H9 (cell line): ENCODE data around the gene DTNBP1. TPM values are rescaled to one million over a fixed set of nuclear protein-coding genes. Genes with fewer than 3 reads are reported as not detected.

Source experiments
- DNase-seq: peaks from one replicate; pipeline ENCODE4 v3.0.0-alpha.2; 2017
- H2AFZ ChIP-seq: one replicate; pipeline ENCODE4 v1.6.1; 2013; ENCODE audit warnings: mild to moderate bottlenecking, low read length, control low read depth, moderate library complexity
- H2AK5ac ChIP-seq: 2 replicates; pipeline ENCODE4 v1.6.1; 2013; ENCODE audit warnings: low read length, control low read depth, mixed read lengths; ENCODE audit not compliant: insufficient read length
- H2BK120ac ChIP-seq: one replicate; pipeline ENCODE4 v1.6.1; 2013; ENCODE audit warnings: low read depth, mild to moderate bottlenecking, low read length, control low read depth, inconsistent platforms; ENCODE audit not compliant: poor library complexity, severe bottlenecking
- H2BK12ac ChIP-seq: 2 replicates; pipeline ENCODE4 v1.6.1; 2013; ENCODE audit warnings: low read length, control low read depth, mixed read lengths, low read depth; ENCODE audit not compliant: insufficient read length
- H2BK15ac ChIP-seq: 2 replicates; pipeline ENCODE4 v1.6.1; 2013; ENCODE audit warnings: low read depth, low read length, control low read depth
- H2BK20ac ChIP-seq: one replicate; pipeline ENCODE4 v1.6.1; 2013; ENCODE audit warnings: low read depth, mild to moderate bottlenecking, low read length, control low read depth, inconsistent platforms; ENCODE audit not compliant: poor library complexity, severe bottlenecking
- H2BK5ac ChIP-seq: 2 replicates; pipeline ENCODE4 v1.6.1; 2013; ENCODE audit warnings: low read length, control low read depth, mixed read lengths; ENCODE audit not compliant: insufficient read length
- H3K14ac ChIP-seq: 2 replicates; pipeline ENCODE4 v1.6.1; 2013; ENCODE audit warnings: low read length, control low read depth; ENCODE audit not compliant: insufficient read depth
- H3K18ac ChIP-seq: 2 replicates; pipeline ENCODE4 v1.6.1; 2013; ENCODE audit warnings: low read depth, mild to moderate bottlenecking, mixed read lengths, low read length, control low read depth; ENCODE audit not compliant: insufficient read length
- H3K23ac ChIP-seq: 2 replicates; pipeline ENCODE4 v1.6.1; 2013; ENCODE audit warnings: low read length, control low read depth, mixed read lengths, low read depth; ENCODE audit not compliant: insufficient read length
- H3K23me2 ChIP-seq: 2 replicates; pipeline ENCODE4 v1.6.1; 2013; ENCODE audit warnings: low read depth, mild to moderate bottlenecking, mixed read lengths, low read length, control low read depth; ENCODE audit not compliant: insufficient read length, poor library complexity, severe bottlenecking
- H3K27ac ChIP-seq: 2 replicates; pipeline ENCODE4 v1.5.1; 2013; ENCODE audit warnings: low read length, control low read depth, mixed read lengths, low read depth; ENCODE audit not compliant: insufficient read length
- H3K27me3 ChIP-seq: 2 replicates; pipeline ENCODE4 v1.6.1; 2013; ENCODE audit warnings: low read length, control low read depth, inconsistent platforms; ENCODE audit not compliant: insufficient read depth
- H3K4ac ChIP-seq: 2 replicates; pipeline ENCODE4 v1.6.1; 2013; ENCODE audit warnings: low read depth, mild to moderate bottlenecking, control low read depth, inconsistent platforms, low read length, moderate library complexity
- H3K4me1 ChIP-seq: 2 replicates; pipeline ENCODE4 v1.6.1; 2013; ENCODE audit warnings: low read length, control low read depth, inconsistent platforms; ENCODE audit not compliant: insufficient read depth
- H3K4me2 ChIP-seq: 2 replicates; pipeline ENCODE4 v1.6.1; 2013; ENCODE audit warnings: low read length, control low read depth, mixed read lengths; ENCODE audit not compliant: insufficient read length, insufficient read depth
- H3K56ac ChIP-seq: 2 replicates; pipeline ENCODE4 v1.6.1; 2013; ENCODE audit warnings: low read depth, mild to moderate bottlenecking, mixed read lengths, low read length, control low read depth; ENCODE audit not compliant: insufficient read length
- H3K79me1 ChIP-seq: 2 replicates; pipeline ENCODE4 v1.6.1; 2013; ENCODE audit warnings: low read depth, mild to moderate bottlenecking, moderate library complexity, low read length, control low read depth, inconsistent platforms; ENCODE audit not compliant: insufficient read depth, poor library complexity, severe bottlenecking
- H3K79me2 ChIP-seq: 2 replicates; pipeline ENCODE4 v1.6.1; 2013; ENCODE audit warnings: low read length, control low read depth, inconsistent platforms; ENCODE audit not compliant: insufficient read depth
- H3K9ac ChIP-seq: 2 replicates; pipeline ENCODE4 v1.6.1; 2013; ENCODE audit warnings: low read length, control low read depth, mixed read lengths; ENCODE audit not compliant: insufficient read length; ENCODE audit errors: extremely low read depth
- H3K9me3 ChIP-seq: one replicate; pipeline ENCODE4 v1.6.1; 2013; ENCODE audit warnings: low read depth, low read length, inconsistent platforms; ENCODE audit not compliant: control insufficient read depth
- H3T11ph ChIP-seq: one replicate; pipeline ENCODE4 v1.6.1; 2013; ENCODE audit warnings: mild to moderate bottlenecking, low read length, control low read depth, inconsistent platforms
- H4K20me1 ChIP-seq: one replicate; pipeline ENCODE4 v1.6.1; 2013; ENCODE audit not compliant: control insufficient read depth, insufficient read length, insufficient read depth
- H4K5ac ChIP-seq: 2 replicates; pipeline ENCODE4 v1.6.1; 2013; ENCODE audit warnings: low read depth, mild to moderate bottlenecking, mixed read lengths, low read length, control low read depth; ENCODE audit not compliant: insufficient read length
- H4K8ac ChIP-seq: replicated peaks from 2 replicates; pipeline ENCODE4 v1.6.1; 2013; ENCODE audit warnings: low read length, control low read depth, mixed read lengths, low read depth; ENCODE audit not compliant: insufficient read length
- H4K91ac ChIP-seq: 2 replicates; pipeline ENCODE4 v1.6.1; 2013; ENCODE audit warnings: low read depth, mild to moderate bottlenecking, moderate library complexity, mixed read lengths, low read length, control low read depth; ENCODE audit not compliant: insufficient read length
- H3K27ac Mint-ChIP-seq, 3 experiments: 2 replicates in 2 of 3; 3 replicates in 1 of 3; pipeline ENCODE4 v1.8.0; 2020 to 2021; ENCODE audit warnings: mixed read lengths in 3 of 3, mild to moderate bottlenecking in 1 of 3, moderate library complexity in 1 of 3
- H3K27me3 Mint-ChIP-seq: 2 replicates; pipeline ENCODE4 v1.8.0; 2021; ENCODE audit warnings: low read depth, mild to moderate bottlenecking, moderate library complexity, mixed read lengths
- H3K36me3 Mint-ChIP-seq, 3 experiments: 2 replicates in 2 of 3; 3 replicates in 1 of 3; pipeline ENCODE4 v1.8.0; 2020 to 2021; ENCODE audit warnings: low read depth in 3 of 3, mixed read lengths in 3 of 3; ENCODE audit not compliant: insufficient read depth in 1 of 3
- H3K4me1 Mint-ChIP-seq, 2 experiments: 2 replicates each; pipeline ENCODE4 v1.8.0; 2020; ENCODE audit warnings: mixed read lengths in 2 of 2
- H3K4me3 Mint-ChIP-seq, 2 experiments: 2 replicates in 1 of 2; 3 replicates in 1 of 2; pipeline ENCODE4 v1.8.0; 2020 to 2021; ENCODE audit warnings: mild to moderate bottlenecking in 2 of 2, mixed read lengths in 2 of 2, moderate library complexity in 1 of 2
- H3K9me3 Mint-ChIP-seq, 2 experiments: 2 replicates in 1 of 2; 3 replicates in 1 of 2; pipeline ENCODE4 v1.8.0; 2020; ENCODE audit warnings: mild to moderate bottlenecking in 2 of 2, mixed read lengths in 2 of 2, moderate library complexity in 1 of 2
- CTCF ChIP-seq: fragments of 200-600 bp; sonication (generic); conservative IDR thresholded peaks from 3 replicates; pipeline ENCODE4 v1.8.0; 2021; ENCODE audit warnings: antibody characterized with exemption, mild to moderate bottlenecking
- WGBS: extraction: QIAGEN DNeasy Blood & Tissue Kit; methylation state at CpG from one replicate; pipeline ENCODE4 v1.1.7; 2013; ENCODE audit warnings: missing lambda C conversion rate, low lambda C conversion rate, mixed read lengths; ENCODE audit not compliant: insufficient read length; ENCODE audit errors: extremely low coverage; 5-methylcytosine and 5-hydroxymethylcytosine counted together
- total RNA-seq: library from RNA; stranded (reverse); gene quantifications from 2 replicates; pipeline ENCODE4 v1.2.1, GENCODE V29; 2021

Gene DTNBP1
- total RNA-seq, 1 experiment from 2014 or later = 12.9 TPM

GRCh38 chr6:15533379-15534026 is 129.3 kb downstream of the DTNBP1 start:
- no peak overlapping the region for H3K14ac ChIP-seq
- H4K20me1 ChIP-seq = no peaks in the 10 kb centered on the region
- no peak overlapping the region for H3K23ac ChIP-seq
- Mint-ChIP-seq H3K9me3 (peaks cover 3 to 9% of the 10 kb centered on the region in 2 experiments; a peak in 4 of 5 replicates), H3K4me1 (no peaks in the 10 kb centered on the region), H3K27ac (peak overlapping the region in 1 of 3 experiments; percentile 18; a peak in 2 of 7 replicates), H3K27me3 (no peaks in the 10 kb centered on the region), H3K36me3 (peaks cover 7 to 29% (median 28%) of the 10 kb centered on the region in 3 experiments; a peak in 6 of 7 replicates), H3K4me3 (no peak overlapping the region)
- no peak overlapping the region for H3K56ac ChIP-seq
- H4K91ac ChIP-seq = no peak overlapping the region
- H3K18ac ChIP-seq = no peak overlapping the region
- no peak overlapping the region for H4K8ac ChIP-seq
- no peak overlapping the region for H3K4me2 ChIP-seq
- no peaks in the 10 kb centered on the region for H3K79me1 ChIP-seq
- H3T11ph ChIP-seq = no peak overlapping the region
- H3K4ac ChIP-seq = no peak overlapping the region
- no peaks in the 10 kb centered on the region for H3K23me2 ChIP-seq
- no peak overlapping the region for H2BK5ac ChIP-seq
- no peak overlapping the region for H2BK12ac ChIP-seq
- no peak overlapping the region for H3K9ac ChIP-seq
- H3K4me1 ChIP-seq = no peaks in the 10 kb centered on the region
- H3K9me3 ChIP-seq = no peaks in the 10 kb centered on the region
- H3K79me2 ChIP-seq = no peaks in the 10 kb centered on the region
- H3K27me3 ChIP-seq = no peaks in the 10 kb centered on the region
- WGBS = no CpG with 5 or more reads among the region's 12 CpGs
- no peak overlapping the region for H3K27ac ChIP-seq
- TF ChIP-seq CTCF = no peak
- no peak overlapping the region for H2BK120ac ChIP-seq
- H2AFZ ChIP-seq = no peak overlapping the region
- no peak overlapping the region for H2BK15ac ChIP-seq
- no peak overlapping the region for H2BK20ac ChIP-seq
- H4K5ac ChIP-seq = no peak overlapping the region
- H2AK5ac ChIP-seq = no peak overlapping the region
- peak; percentile 24 for DNase-seq
